ENCODE results near the gene C2CD3. TPM values are rescaled to one million over a fixed set of nuclear protein-coding genes. Genes with fewer than 3 reads are reported as not detected.

C2CD3 gene
- total RNA-seq, 2 experiments from 2014 or later: 31.9 to 35.1 TPM

DNA sequence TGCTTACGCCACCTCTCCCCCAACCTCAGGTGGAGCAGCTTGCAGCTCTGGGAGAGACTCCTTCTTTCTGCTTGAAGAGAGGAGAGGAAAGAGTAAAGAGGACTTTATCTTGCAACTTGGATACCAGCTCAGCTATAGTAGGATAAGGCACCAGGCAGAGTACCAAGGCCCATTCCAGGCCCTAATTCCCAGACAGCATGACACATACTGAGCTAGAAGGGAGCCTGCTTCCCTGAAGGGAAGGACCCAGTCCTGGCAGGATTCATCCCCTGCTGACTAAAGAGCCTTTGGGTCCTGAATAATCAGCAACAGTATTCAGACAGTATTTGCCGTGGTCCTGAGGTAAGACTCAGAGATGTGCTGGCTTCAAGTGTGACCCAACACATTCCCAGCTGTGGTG, 41.7 kb upstream of the C2CD3 start:
- DNase-seq (no peak), ATAC-seq (ENCODE audit: poor library complexity) (no peak)
- H3K27ac Mint-ChIP-seq: no peak overlapping the region
- TF ChIP-seq, protein P1, sequence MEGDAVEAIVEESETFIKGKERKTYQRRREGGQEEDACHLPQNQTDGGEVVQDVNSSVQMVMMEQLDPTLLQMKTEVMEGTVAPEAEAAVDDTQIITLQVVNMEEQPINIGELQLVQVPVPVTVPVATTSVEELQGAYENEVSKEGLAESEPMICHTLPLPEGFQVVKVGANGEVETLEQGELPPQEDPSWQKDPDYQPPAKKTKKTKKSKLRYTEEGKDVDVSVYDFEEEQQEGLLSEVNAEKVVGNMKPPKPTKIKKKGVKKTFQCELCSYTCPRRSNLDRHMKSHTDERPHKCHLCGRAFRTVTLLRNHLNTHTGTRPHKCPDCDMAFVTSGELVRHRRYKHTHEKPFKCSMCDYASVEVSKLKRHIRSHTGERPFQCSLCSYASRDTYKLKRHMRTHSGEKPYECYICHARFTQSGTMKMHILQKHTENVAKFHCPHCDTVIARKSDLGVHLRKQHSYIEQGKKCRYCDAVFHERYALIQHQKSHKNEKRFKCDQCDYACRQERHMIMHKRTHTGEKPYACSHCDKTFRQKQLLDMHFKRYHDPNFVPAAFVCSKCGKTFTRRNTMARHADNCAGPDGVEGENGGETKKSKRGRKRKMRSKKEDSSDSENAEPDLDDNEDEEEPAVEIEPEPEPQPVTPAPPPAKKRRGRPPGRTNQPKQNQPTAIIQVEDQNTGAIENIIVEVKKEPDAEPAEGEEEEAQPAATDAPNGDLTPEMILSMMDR (IDR thresholded peaks at IDR 0.05): no peak
- POLR2A ChIA-PET: interaction anchor here (1.0 kb wide), 1 partner anchor 26 kb away, joined by 3 read pairs; no protein-coding TSS in a partner anchor
- no peaks in the 10 kb centered on the region for H3K27me3 Mint-ChIP-seq
- CTCF ChIA-PET: no interaction called here
- Histone ChIP-seq H3K27ac (ENCODE audit: low read depth in 1 of 2, low read length in 2 of 2) (no peak overlapping the region), H3K36me3 (ENCODE audit: insufficient read depth, low read length) (peaks cover 17% of the 10 kb centered on the region), H3K4me1 (ENCODE audit: insufficient read depth, low read length) (no peaks in the 10 kb centered on the region), H3K27me3 (ENCODE audit: control insufficient read depth in 1 of 2, insufficient read depth in 2 of 2, low read length in 2 of 2) (no peaks in the 10 kb centered on the region), H3K4me3 (ENCODE audit: low read length) (no peak overlapping the region), H3K9me3 (ENCODE audit: control insufficient read depth in 1 of 2, insufficient read depth in 1 of 2, low read length in 2 of 2) (peaks cover 5 to 6% of the 10 kb centered on the region in 2 experiments)
- no peaks in the 10 kb centered on the region for H3K4me1 Mint-ChIP-seq (ENCODE audit: low read depth)
- peaks cover 2% of the 10 kb centered on the region for H3K9me3 Mint-ChIP-seq
- peaks cover 79% of the 10 kb centered on the region for H3K36me3 Mint-ChIP-seq (ENCODE audit: low read depth)
- H3K4me3 Mint-ChIP-seq: no peak overlapping the region
- intact Hi-C loops (cut with DNase I, micrococcal nuclease): no loop called here

DNA sequence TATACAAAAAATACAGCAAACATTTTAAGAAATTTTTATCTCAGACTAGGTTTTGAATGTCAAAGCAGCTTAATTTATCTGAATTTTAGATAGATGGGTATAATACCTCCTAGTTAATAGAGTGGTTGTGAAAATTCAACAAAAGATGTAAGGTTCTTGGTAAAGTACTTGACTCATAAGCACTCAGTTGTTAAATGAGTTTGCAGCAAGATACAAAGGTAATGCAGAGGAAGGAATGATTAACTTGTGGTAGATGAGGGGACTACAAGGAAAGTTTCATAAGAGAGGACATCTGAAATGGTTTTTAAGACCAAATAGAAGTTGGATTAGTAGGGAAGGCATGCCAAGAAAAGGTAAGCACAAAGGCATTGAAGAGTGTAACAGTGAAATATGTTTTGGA, 37.7 kb upstream of the C2CD3 start:
- Mint-ChIP-seq H3K27ac (no peak overlapping the region), H3K4me1 (ENCODE audit: low read depth) (no peaks in the 10 kb centered on the region), H3K9me3 (no peaks in the 10 kb centered on the region), H3K27me3 (no peaks in the 10 kb centered on the region), H3K4me3 (no peak overlapping the region), H3K36me3 (ENCODE audit: low read depth) (peaks cover 80% of the 10 kb centered on the region)
- TF ChIP-seq, protein P1 (IDR thresholded peaks at IDR 0.05): no peak
- H3K4me1 ChIP-seq (ENCODE audit: insufficient read depth, low read length): no peaks in the 10 kb centered on the region
- intact Hi-C loops (cut with DNase I, micrococcal nuclease): no loop called here
- H3K27me3 ChIP-seq (ENCODE audit: control insufficient read depth in 1 of 2, insufficient read depth in 2 of 2, low read length in 2 of 2): no peaks in the 10 kb centered on the region
- POLR2A ChIA-PET: interaction anchor here (0.8 kb wide), 1 partner anchor 24 kb away, joined by 3 read pairs; no protein-coding TSS in a partner anchor
- DNase-seq: no peak
- peaks cover 35% of the 10 kb centered on the region for H3K36me3 ChIP-seq (ENCODE audit: insufficient read depth, low read length)
- no peak for ATAC-seq (ENCODE audit: poor library complexity)
- peaks cover 0 to 6% of the 10 kb centered on the region in 2 experiments for H3K9me3 ChIP-seq (ENCODE audit: control insufficient read depth in 1 of 2, insufficient read depth in 1 of 2, low read length in 2 of 2)
- CTCF ChIA-PET: no interaction called here
- no peak overlapping the region for H3K4me3 ChIP-seq (ENCODE audit: low read length)
- H3K27ac ChIP-seq (ENCODE audit: low read depth in 1 of 2, low read length in 2 of 2): no peak overlapping the region

DNA sequence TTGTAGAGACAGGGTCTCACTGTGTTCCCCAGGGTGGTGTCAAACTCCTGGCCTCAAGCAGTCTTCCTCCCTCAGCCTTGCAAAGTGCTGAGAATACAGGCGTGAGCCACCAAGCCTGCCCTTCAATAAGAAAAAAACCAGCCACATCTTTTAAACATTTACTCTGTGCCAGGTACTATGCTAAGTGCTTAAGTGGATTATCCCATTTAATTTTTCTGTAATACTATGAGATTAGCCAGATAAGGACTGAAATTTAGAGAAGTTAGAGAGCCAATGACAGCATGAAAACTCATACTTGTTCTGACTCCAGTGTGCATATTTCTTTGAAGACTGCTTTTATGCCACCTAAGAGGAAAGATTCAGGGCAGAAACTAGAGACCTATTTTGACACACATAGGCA, 35.9 kb upstream of the C2CD3 start:
- no peak for DNase-seq
- Histone ChIP-seq H3K9me3 (ENCODE audit: control insufficient read depth in 1 of 2, insufficient read depth in 1 of 2, low read length in 2 of 2) (no peaks in the 10 kb centered on the region), H3K36me3 (ENCODE audit: insufficient read depth, low read length) (peaks cover 29% of the 10 kb centered on the region), H3K27me3 (ENCODE audit: control insufficient read depth in 1 of 2, insufficient read depth in 2 of 2, low read length in 2 of 2) (no peaks in the 10 kb centered on the region), H3K27ac (ENCODE audit: low read depth in 1 of 2, low read length in 2 of 2) (no peak overlapping the region), H3K4me1 (ENCODE audit: insufficient read depth, low read length) (no peaks in the 10 kb centered on the region), H3K4me3 (ENCODE audit: low read length) (no peak overlapping the region)
- Mint-ChIP-seq H3K27me3 (no peaks in the 10 kb centered on the region), H3K36me3 (ENCODE audit: low read depth) (peaks cover 76% of the 10 kb centered on the region), H3K27ac (no peak overlapping the region), H3K9me3 (no peaks in the 10 kb centered on the region), H3K4me1 (ENCODE audit: low read depth) (no peaks in the 10 kb centered on the region), H3K4me3 (no peak overlapping the region)
- POLR2A ChIA-PET: no interaction called here
- intact Hi-C loops (cut with DNase I, micrococcal nuclease): no loop called here
- TF ChIP-seq, protein P1 (IDR thresholded peaks at IDR 0.05): no peak
- CTCF ChIA-PET: no interaction called here
- ATAC-seq (ENCODE audit: poor library complexity): no peak
